Effector CD4-positive, alpha-beta T cell (primary cell): Measurements from ENCODE around the gene YIF1A.
"Not testable (repeated sequence)": the region's sequence is repeated elsewhere in the genome, so short reads cannot be mapped to it uniquely, and the experiment has no call there.

Experiments
- DNase-seq: peaks from one replicate; pipeline ENCODE4 v3.0.0-alpha.2; 2020

The YIF1A gene

DNA sequence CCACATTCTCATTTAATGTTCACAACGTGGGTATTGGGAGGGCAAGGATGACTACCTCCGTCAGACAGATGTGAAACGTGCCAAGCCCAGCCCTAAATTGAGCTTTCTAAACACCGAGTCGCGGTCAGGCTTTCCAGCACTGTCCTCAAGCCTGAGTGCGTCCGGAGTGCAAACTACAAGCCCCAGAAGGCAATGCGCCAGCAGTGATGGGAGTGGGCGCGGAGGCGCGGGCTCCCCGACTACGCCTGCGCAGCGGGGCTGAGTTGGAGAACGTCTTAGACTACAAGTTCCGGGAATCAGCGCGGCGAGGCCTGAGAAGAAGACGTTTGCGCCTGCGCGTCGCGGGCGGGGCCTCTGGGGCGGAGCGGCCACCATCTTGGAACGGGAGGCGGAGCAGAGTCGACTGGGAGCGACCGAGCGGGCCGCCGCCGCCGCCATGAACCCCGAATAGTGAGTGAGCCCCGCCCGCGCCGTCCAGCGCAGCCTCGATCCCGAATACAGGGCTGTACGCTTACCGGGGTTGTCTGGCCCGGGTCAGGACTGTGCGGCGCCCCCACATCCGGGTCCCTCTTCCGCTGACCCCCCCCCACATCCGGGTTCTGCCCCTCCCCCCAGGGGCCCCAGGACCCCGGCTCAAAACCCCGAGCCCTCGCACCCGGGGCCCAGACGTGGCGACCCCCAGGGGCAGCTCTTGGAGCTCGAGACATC is 20.5 kb downstream of the YIF1A start, which contains the start of gene RAB1B:
Gene RAB1B, plus strand, starts transcription at position 396 of the 708 bp plus-strand sequence. Its CDS starts 41 bp downstream, at position 437.
- peak; percentile 100 for DNase-seq

DNA sequence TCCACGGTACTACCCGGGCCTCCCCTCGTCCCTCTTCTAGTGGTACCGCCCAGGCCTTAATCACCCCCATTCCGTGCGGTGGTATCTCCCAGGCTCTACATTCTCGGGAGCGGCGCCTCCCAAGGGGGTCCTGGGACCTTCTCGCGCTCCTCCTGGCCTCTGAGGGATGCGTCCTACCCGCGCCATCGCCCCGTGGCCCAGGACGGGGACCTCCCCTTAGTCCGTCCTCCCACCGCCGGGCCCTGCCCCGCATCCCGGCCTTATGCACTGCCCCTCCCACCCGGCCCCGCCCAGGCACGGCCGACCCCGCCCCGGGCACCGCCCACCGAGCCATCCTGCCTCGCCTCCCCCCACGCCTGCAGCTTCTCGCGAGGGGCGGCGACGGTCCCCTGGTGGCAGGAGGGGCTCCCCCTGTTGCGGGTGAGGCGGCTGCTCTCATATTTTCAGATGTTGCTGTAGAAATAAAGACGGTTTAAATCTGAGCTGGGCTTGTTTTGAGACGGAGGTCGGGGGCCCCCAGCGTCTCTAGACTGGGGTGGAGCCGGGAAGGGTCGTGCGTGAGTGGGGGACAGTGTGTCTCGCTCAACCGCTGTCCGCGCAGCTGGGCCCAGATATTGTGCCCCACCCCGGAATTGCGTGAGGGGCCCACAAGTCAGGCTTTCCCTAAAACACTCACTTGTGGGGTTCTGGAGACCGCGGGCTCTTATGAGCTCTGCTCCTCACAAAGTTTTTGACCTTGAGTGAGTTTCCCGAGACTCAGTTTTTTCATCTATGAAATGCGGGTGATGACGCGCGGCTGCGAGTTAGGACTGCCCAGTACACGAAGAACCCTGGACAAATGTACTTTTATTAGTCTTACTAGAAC is 21.3 kb downstream of the YIF1A start:
- peak; percentile 81 for DNase-seq

DNA sequence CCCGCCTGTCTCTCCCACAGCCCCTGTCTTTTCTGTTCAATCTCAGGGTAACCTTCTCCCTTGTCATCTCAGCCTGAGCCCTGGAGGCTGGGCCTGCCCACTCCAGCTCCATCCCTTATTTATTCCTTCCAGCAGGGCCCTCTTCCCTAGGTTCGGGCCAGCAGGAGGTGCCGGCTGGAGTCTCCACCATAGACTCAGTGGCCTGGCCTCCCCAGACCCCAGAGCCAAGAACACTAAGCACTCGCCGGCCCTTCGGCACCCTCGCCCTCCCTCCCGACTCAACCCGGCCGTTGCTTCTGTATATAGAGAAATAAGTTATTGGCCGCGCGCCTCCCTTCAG is 21.9 kb downstream of the YIF1A start:
- DNase-seq = no peak

DNA sequence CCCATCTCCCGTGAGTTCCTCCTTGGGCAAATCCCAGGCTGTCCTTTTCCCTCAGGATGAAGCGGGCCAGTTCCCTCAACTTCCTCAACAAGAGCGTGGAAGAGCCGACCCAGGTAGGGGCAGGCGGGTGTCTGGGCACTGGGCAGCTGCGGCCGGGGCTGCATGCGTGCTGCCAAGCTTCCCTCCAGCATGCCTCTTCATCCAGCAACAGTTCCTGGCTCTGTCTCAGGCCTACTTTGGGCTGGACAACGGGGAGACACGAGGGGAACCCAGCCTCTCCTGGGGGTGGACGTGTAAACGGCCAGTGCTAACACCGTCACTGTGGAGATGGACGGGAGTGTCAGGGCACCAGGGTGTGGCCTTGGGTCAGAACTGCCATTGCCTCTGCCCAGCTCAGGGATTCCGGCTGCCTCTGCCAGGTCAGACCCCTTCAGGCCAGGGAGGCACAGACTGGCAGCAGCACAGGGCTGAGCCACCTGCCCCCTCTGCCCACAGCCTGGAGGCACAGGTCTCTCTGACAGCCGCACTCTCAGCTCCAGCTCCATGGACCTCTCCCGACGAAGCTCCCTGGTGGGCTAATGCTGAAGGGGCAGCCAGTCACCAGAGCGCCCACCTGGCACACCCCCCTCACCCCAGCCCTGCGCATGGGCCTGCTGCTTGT is 22.4 kb downstream of the YIF1A start:
- DNase-seq = no peak

DNA sequence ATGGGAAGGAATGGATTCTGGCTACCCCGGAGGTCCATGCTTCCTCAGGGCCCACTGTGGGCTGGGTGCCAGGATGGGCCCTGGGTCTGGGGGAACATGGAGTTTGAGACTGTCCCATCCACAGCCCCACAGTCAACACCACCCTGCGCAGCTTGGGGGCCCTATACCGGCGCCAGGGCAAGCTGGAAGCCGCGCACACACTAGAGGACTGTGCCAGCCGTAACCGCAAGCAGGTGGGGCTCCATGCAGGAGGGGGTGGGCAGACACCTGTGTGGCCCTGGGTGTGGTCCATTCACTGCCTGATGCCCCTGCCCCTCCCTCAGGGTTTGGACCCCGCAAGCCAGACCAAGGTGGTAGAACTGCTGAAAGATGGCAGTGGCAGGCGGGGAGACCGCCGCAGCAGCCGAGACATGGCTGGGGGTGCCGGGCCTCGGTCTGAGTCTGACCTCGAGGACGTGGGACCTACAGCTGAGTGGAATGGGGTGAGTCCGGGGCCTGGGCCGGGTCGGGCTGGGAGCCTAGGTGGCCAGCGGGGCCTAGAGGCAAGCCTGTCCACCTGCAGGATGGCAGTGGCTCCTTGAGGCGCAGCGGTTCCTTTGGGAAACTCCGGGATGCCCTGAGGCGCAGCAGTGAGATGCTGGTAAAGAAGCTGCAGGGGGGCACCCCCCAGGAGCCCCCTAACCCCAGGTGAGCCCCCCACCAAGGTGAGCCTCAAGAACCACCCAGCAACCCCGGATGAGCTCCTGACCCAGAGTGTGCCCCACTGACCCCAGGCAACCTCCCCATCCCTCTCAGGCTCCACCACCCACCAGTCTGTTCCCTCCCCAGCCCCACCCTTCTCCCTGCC is 23.2 kb downstream of the YIF1A start:
- no peak for DNase-seq

DNA sequence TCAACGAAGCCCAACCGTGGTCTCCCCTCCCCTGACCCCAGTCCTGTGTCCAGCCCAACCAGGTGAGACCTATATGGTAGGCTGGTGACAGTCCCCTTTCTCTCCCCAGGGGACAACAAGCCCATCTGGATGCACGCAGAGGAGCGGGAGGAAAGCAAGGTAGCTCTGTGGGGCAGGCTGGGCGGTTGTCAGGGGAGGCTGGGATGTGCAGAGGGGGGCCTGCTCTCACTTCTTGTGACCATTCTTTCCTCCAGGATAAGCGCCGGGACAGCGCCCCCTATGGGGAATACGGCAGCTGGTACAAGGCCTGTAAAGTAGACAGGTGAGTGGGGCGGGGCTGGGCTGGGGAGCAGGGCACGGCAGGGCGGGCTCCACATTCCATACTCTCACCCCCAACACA is 24.0 kb downstream of the YIF1A start:
- no peak for DNase-seq

DNA sequence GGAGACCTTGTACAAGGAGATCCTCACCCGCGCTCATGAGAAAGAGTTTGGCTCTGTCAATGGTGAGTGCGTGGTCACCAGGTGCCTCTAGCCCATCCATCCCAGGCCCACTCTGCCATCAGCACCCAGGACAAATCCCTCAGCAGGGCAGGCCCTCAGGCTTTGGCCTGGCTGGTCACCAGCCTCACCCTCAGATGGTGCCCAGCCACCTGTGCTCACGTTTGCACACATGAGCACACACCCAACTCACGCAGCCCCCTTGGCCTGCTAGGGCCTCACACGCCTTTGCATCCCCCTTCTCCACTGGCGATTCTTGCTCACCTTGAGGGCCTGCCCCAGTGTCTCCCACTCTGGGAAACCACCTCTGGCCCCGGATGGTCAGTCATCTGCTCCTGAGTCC is 24.6 kb downstream of the YIF1A start:
- no peak for DNase-seq

DNA sequence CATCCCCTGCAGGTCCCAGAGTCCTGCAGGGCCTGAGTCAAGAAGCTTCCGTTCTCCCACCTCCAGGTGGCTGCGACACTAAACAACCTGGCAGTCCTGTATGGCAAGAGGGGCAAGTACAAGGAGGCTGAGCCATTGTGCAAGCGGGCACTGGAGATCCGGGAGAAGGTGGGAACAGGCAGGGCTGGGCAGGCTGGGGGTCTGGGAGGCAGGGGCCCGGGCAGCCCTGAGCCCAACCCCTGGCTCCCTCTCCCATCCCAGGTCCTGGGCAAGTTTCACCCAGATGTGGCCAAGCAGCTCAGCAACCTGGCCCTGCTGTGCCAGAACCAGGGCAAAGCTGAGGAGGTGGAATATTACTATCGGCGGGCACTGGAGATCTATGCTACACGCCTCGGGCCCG is 25.2 kb downstream of the YIF1A start:
- no peak for DNase-seq

DNA sequence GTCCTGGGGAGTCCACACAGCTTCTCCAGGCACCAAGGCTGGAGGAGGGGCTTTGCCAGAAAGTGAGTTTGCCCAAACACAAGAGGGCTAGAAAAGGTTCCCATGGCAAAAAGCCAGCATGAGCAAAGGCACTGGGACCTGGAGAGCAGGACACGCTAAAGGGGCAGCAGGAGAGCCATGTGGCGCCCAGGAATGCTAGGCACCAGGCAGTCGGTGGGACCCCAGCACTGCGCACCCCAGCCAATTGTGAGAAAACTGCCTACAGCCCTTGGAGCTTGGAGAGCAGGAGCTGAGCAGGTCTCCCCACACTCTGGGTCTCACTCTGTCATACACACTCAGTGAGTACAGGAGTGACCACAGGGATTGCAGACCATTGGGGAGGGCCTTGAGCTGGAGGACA is 25.7 kb downstream of the YIF1A start:
- DNase-seq = no peak

DNA sequence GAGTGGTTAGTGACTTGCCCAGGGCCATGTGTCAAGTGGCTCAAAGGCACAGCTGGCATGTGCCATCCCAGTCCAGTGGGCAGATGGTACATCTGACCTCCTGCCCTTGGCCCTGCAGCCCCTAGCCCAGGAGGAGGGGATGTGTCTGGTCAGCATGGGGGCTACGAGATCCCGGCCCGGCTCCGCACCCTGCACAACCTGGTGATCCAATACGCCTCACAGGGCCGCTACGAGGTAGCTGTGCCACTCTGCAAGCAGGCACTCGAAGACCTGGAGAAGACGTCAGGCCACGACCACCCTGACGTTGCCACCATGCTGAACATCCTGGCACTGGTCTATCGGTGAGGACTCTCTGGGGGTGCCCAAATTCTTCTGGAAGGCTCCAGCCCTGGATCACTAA is 26.2 kb downstream of the YIF1A start:
- no peak for DNase-seq

DNA sequence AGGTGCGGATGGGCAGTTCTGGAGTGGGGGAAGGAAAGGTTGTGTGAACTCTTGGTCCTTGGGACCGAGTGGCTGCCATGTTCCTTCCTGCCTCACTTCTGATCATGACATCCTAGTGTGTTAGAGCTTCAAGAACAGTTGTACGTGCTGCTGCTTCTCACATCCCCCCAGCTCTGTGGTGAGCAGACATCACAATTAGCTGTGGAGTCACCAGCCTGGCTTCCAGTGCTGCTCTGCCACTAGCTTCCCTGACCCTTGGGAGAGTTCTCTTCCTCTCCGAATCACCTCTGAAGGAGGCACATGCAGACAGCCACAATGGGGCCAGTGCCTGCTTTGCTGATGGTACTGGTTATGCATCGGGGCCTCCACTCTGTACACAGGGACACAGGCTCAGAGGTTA is 26.8 kb downstream of the YIF1A start:
- no peak for DNase-seq

DNA sequence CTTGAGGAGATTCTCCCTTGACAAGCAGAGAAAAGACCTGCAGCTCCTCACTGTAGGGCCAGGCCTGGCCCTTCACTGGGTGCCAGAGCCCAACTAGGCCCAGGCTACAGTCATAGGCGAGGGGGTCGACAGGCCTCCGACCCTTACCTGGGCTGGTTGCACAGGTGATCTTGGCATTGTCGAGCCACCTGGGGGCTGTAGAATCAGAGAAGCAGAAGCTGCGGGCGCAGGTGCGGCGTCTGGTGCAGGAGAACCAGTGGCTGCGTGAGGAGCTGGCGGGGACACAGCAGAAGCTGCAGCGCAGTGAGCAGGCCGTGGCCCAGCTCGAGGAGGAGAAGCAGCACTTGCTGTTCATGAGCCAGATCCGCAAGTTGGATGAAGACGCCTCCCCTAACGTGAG is 27.4 kb downstream of the YIF1A start:
- DNase-seq = no peak

DNA sequence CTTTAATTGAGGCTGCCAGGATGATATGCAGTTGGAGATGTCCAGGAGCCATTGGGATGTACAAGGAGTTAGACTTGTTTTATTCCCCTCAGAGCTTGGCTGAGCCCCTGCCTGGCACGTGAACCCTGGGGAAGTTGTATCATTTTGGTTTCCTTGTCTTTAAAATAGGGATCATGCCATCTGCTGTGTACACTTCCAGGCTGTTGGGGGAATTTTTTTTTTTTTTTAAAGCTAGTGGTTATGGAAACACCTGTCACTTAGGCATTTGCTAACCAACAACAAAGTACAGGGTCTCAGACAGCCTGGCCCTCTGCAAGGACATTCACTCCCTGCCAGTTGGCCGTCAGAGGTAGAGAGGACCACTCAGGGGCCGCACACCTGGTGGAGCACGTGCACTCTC is 29.0 kb downstream of the YIF1A start:
- no peak for DNase-seq

DNA sequence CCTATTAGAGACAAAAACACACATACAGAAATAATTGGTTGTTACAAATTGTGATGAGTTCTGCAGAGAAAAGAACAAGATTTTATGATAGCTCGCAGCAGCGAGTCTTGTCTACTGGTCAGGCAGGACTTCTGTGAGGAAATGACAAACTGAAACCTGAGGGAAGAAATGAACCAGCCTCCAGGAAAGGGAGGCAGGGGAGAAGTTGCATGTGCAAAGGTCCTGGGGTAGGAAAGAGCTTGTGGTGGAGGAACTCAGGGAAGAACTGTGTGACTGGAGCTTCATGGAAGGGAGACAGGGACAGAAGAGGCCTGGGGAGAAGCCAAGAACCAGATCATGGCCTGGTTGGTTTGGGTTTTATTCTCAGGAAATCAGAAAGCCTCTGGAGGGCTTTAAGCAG is 29.7 kb downstream of the YIF1A start:
- no peak for DNase-seq

DNA sequence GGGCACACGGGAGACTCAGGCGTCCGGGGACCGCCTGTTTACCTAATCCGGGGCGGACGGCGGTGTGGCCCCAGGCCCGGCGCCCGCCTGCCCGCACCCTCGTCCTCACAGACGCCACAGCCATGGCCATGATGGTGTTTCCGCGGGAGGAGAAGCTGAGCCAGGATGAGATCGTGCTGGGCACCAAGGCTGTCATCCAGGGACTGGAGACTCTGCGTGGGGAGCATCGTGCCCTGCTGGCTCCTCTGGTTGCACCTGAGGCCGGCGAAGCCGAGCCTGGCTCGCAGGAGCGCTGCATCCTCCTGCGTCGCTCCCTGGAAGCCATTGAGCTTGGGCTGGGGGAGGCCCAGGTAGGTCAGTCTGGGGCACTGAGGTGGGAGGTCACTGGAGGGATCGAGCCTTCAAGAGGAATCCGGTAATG is 30.5 kb downstream of the YIF1A start:
- DNase-seq = no peak

DNA sequence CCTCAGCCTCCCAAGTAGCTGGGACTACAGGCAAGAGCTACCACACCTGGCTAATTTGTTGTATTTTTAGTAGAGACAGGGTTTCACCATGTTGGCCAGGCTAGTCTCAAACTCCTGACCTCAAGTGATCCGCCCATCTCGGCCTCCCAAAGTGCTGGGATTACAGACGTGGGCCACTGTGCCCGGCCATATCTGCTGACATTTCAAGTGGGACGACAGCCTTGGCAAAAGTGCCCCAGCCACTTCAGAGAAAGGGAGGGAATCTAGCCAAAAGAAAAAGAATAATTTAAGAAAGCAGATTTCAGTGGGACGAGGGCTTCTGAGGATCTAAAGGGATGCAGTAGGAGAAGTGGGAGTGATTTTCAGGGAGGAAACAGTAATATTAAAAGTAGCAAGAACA is 35.9 kb downstream of the YIF1A start:
- DNase-seq = not testable (repeated sequence)

DNA sequence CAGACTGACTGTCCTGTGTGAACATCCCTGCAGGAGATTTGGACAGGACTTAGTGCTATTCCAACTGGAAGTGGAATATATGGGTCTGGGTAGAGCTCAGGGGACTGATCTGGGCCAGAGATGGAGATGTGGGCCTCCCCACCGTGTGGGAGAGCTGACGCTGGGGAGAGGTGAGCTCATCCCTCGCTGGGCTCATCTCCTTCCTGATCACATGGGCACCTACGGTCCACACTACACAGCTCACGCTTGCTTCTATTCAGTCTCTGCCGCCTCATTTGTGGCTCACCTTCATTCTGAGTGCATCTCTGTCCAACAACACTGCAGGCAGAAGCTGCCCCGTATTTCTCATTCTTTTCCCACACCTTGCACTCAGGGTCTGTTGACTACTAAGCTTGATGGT is 37.1 kb downstream of the YIF1A start:
- DNase-seq = no peak

DNA sequence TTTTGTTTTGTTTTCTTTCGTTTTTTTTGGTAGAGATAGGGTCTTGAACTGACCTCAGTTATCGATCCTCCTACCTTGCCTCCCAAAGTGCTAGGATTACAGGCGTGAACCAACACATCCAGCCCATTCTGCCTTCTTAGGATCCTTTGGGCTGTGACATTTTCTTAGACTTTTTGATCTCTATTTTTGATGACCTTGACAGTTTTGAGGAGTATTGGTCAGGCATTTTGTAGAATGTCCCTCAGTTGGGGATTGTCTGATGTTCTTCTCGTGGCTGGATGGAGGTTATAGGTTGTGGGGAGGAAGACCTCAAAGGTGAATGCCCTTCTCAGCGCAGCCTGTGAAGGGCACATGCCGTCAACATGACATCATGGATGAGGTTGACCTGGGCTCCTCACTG is 40.0 kb downstream of the YIF1A start:
- DNase-seq = no peak

DNA sequence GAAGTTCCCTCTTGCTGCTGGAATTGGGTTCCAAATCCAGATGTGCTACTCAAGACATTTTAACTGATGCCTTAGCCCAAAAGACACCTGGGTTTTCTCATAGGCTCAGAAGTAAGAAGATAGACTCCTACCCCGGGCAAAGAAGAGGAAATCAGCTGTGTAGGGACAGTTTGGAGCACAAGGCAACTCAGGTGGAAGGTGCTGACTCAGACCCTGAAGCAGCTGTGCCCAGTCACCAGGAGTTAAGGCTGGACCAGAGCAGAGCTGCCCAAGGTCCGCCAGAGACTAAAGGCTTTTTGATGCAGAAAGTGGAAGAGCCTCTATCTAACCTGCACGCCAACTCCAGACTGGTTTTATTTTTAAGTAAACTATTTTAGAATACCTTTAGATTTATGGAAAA is 41.1 kb downstream of the YIF1A start:
- no peak for DNase-seq

DNA sequence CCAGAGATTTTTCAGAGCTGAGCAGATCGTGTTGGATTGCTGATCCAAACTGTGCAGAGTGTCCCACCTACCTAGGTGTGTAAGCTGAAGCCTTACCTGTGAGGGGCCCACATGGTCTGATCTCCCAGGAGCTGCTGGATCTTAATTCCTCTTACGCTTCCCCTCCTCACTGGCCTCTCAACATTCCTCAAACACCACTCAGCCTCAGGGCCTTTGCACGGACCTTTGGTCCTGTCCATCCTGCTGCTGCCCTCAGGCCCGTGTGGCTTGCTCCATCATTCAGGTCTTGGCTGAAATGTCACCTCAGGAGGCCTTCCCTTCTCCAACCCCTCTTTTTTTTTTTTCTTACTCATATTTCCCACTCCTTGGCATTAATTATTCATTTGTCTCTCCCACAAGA is 41.6 kb downstream of the YIF1A start:
- DNase-seq = no peak

DNA sequence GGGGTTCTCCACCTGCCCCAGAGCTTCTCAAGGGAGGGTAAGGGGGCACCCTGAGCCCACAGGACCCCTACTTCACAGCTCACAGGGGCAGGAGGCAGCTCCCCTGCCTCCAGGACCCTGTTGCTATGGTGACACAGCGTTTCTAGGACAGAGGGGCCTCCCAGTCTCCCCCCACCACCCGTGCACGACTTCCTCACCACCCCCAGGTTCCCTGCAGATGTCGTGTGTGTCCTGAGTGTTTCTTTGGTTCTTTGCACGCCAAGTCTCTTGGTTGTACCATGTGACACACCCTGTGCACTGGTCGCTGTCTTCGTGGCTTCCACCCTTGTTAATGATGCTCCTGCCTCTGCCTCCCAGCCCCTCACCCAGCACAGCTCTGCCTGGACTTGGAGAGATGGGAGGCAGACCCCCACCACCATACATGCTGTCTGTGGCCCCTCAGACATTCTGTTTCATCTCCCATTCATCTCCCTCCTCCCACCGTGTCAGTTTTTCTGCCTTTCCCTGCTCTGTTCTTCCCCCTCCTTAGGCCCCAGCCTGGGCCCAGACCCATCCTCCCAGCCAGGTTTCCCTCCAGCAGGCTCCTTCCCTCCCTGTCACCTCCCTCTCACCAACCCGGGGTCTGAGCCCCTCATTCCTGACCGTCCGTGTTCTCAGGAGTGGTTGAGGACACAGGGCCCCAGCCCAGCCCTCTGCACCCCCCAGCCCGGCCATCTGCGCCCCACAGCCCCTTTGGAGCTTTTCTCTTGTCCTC is 45.0 kb downstream of the YIF1A start:
- no peak for DNase-seq

DNA sequence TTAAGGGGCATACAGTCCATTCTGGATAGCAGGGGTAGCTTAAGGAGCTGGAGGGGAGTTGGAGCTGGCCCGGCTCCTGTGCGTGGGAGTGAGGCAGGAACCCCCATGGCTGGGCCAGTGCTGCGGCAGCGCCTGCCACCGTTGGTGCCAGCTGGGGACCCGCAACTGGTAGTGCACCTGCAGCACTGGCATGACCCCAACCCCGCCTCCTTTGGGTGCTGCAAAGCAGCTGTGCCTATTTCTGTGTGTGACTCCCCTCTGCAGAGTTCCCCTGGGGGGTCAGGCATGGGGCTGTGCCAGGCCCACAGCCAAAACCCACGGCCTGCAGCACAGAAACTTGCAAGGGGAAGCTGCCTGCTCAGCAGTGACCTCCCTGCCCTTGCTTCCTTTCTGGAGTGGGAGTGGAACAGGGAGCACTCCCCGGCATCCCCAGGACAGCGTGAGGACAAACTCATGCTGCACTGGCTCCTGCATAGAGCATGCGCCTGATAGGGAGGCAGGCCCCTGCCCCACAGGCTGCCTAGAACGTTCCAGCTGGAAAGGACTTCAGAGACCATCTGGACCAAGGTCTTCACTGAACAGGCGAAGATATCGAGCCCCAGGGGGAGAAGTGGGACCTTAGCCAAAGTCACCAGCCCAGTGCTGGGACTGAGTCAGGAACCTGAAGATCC is 46.7 kb downstream of the YIF1A start:
- no peak for DNase-seq
